BJ (cell line): ENCODE results near the gene MAL. TPM values are rescaled to one million over a fixed set of nuclear protein-coding genes. Genes with fewer than 3 reads are reported as not detected.

Source experiments
- CTCF ChIA-PET: fragments of 350-600 bp; formaldehyde crosslinking; extraction: SDS; loops from one replicate; lab custom pipeline; 2021; ENCODE audit warnings: antibody characterized with exemption, inconsistent platforms; lab: Yijun Ruan, JAX
- POLR2A ChIA-PET: fragments of 300-600 bp; sonication (Branson Sonifier 250); formaldehyde crosslinking; extraction: SDS; loops from one replicate; lab custom pipeline; 2021; ENCODE audit warnings: antibody characterized with exemption; lab: Charles Lee
- DNase-seq: peaks from one replicate; pipeline ENCODE4 v3.0.0-alpha.2; 2011; ENCODE audit warnings: low read depth
- H3K27me3 ChIP-seq: 2 replicates; pipeline ENCODE4 v1.6.0; 2011; ENCODE audit warnings: low read length; ENCODE audit not compliant: control insufficient read depth, insufficient read depth
- H3K36me3 ChIP-seq: 2 replicates; pipeline ENCODE4 v1.5.1; 2011; ENCODE audit warnings: low read length; ENCODE audit not compliant: control insufficient read depth, insufficient read depth
- H3K4me3 ChIP-seq: 2 replicates; pipeline ENCODE4 v1.5.1; 2011; ENCODE audit warnings: low read depth, mild to moderate bottlenecking, control low read depth, low read length
- polyA plus RNA-seq: library from polyadenylated mRNA; depleted of rRNA; stranded (reverse); fragments of >200 nt; gene quantifications from 2 replicates; pipeline ENCODE4 v1.2.3, GENCODE V29; 2011
- TF ChIP-seq, protein P1 (sequence below): IDR thresholded peaks from 2 replicates; pipeline ENCODE4 v1.5.1; 2011; ENCODE audit warnings: low read depth, mild to moderate bottlenecking, control low read depth, inconsistent platforms, low read length, moderate library complexity; ENCODE audit not compliant: insufficient read depth

The MAL gene
- polyA plus RNA-seq, 1 experiment = not detected

DNA sequence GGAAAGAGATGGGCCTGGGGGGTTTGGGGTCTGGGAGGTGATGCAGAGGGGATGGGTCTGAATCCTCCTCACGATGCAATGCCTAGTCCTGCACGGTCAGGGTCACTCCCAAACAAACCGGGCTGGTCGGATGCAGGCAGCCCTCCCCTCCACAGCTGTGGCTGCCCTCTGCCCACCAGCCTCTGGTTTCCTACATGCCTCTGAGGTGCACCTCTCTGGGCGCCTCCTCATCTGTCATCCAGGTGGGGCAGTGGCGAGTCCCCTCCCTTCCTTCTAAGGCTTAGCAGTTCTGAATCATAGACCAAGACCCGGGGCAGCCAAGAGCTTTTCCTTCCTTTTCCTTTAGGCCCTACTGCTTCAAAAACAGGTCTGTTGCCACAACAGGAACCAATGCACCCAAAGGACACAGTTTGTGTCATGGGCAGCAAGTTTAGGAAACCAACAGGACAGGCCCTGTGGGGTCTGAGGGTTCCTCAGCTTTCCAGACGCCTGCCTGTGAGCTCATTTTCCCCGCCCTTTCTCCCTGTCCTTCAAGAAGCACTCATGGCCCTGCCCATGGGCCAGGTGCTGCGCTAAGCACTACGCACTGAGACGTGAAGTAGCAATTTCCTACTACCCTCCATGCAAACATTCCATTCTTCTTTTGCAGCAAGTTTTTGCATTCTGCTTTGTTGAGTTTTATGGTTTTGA lies 6.5 kb upstream of the MAL start:
- Histone ChIP-seq H3K4me3 (no peak overlapping the region), H3K27me3 (peaks cover 15% of the 10 kb centered on the region), H3K36me3 (no peaks in the 10 kb centered on the region)
- POLR2A ChIA-PET = no interaction called here
- TF ChIP-seq, protein P1, sequence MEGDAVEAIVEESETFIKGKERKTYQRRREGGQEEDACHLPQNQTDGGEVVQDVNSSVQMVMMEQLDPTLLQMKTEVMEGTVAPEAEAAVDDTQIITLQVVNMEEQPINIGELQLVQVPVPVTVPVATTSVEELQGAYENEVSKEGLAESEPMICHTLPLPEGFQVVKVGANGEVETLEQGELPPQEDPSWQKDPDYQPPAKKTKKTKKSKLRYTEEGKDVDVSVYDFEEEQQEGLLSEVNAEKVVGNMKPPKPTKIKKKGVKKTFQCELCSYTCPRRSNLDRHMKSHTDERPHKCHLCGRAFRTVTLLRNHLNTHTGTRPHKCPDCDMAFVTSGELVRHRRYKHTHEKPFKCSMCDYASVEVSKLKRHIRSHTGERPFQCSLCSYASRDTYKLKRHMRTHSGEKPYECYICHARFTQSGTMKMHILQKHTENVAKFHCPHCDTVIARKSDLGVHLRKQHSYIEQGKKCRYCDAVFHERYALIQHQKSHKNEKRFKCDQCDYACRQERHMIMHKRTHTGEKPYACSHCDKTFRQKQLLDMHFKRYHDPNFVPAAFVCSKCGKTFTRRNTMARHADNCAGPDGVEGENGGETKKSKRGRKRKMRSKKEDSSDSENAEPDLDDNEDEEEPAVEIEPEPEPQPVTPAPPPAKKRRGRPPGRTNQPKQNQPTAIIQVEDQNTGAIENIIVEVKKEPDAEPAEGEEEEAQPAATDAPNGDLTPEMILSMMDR = no peak
- CTCF ChIA-PET = no interaction called here
- DNase-seq = no peak

DNA sequence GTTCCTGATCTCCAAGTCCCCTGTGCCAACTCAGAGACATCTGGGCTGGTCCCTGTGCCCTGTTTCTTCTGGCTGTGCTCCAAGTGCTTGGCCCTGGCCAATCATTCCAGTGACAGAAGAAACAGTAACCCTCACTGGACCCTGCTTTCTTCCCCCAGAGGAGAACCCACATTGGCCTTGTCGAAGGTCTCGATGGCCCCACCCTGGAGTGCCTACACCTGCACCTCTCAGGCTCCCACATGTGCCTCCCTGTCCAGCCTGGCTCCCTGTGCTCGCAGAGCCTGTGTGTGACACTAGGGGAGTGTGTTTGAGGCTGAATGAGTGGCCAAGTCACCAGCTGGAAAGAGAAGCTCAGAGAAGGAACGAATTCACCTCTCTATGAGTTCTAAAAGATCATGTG lies 5.9 kb upstream of the MAL start:
- Histone ChIP-seq H3K36me3 (no peaks in the 10 kb centered on the region), H3K27me3 (peaks cover 19% of the 10 kb centered on the region), H3K4me3 (no peak overlapping the region)
- TF ChIP-seq, protein P1 = no peak
- CTCF ChIA-PET = no interaction called here
- POLR2A ChIA-PET = no interaction called here
- no peak for DNase-seq

DNA sequence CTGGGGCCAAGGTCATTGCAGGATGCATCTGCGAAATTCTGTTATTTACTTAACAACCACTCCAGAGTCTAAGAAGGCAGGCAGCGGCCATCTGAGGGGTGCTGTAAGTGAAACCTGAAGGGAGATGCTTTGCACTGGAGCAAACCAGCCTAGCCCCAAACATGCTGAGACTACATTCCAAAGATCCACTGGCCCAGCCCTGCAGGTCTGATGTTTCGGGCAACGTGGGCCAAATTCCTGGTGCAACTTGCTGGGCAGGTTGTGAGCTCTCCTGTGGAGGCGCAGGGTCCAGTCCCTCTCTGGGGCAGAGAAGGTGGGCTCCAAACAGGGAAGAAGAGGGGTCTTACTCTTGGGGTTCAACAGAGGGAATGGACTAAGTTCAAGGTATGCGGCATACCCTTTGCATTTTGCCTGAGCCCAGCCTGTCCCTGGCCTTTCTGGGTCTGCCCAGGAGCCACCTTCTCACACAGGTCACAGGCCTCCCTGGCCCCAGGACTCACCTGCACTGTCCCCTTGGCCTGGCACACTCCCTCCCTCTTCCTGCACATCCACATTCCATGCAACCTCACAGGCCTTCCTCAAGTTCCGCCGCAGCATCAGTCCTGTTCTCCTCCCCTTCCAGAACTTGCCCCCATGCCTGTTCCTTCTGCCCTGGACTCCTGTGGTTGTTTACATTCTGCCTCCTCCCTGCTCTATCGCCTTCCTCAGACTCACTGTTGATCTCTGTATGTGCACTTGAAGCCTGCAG lies 5.1 kb upstream of the MAL start:
- ChIA-PET POLR2A (no interaction called here), CTCF (no interaction called here)
- Histone ChIP-seq H3K27me3 (peaks cover 20% of the 10 kb centered on the region), H3K36me3 (no peaks in the 10 kb centered on the region), H3K4me3 (no peak overlapping the region)
- TF ChIP-seq, protein P1 = no peak
- no peak for DNase-seq

DNA sequence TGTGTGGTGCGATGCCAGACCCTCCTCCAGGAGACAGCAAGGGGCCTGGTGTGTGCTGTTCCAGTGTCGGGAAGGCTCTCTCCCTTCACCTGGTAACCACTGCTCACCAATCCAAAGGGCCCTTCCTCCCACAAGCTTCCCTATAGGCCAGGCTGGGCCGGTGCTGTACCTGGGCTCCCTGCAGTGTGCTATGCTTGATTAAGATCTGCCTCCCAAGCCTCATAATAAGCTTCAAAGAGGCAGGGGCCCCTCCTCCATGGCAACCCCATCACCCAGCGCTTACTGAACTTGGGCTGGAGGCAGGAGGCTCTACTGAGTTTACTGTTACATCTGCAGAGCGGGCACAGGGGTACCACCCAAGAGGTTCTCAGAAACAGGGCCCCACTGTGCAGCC lies 4.5 kb upstream of the MAL start:
- H3K36me3 ChIP-seq = no peaks in the 10 kb centered on the region
- DNase-seq = no peak
- POLR2A ChIA-PET = no interaction called here
- TF ChIP-seq, protein P1 = no peak
- H3K4me3 ChIP-seq = no peak overlapping the region
- H3K27me3 ChIP-seq = peaks cover 22% of the 10 kb centered on the region
- CTCF ChIA-PET = no interaction called here

DNA sequence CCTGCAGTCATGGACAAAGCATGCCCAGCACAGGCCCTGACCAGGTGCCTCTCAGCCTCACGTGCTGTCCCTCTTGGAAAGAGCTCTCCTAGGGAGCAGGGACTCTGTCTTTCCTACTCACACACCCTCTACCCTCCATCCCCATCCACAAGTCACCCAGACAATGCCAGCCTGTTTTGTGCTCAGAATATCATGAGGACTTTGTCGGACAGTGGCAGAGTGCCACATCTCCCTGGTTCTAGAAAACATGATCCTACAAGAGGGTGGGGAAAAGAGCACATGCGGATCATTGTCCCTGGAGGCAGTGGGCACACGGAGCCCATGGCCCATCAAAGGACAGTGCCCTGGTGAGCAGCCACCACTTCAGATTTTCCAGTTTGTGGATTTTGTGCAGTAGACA lies 3.7 kb upstream of the MAL start:
- Histone ChIP-seq H3K4me3 (no peak overlapping the region), H3K36me3 (no peaks in the 10 kb centered on the region), H3K27me3 (peaks cover 22% of the 10 kb centered on the region)
- ChIA-PET POLR2A (no interaction called here), CTCF (interaction anchor here (0.6 to 2.7 kb wide), 12 partner anchors 8 to 97 kb away, joined by 3 to 20 read pairs (median 6); no protein-coding TSS in a partner anchor)
- no peak for DNase-seq
- TF ChIP-seq, protein P1 = no peak
